GM12865 (cell line): ENCODE measurements around the gene CYP4Z1.
"Not testable (repeated sequence)": the region's sequence is repeated elsewhere in the genome, so short reads cannot be mapped to it uniquely, and the experiment has no call there.

Experiments
- DNase-seq: peaks from one replicate; pipeline ENCODE4 v3.0.0; 2010; ENCODE audit warnings: low read depth
- H3K4me3 ChIP-seq: 2 replicates; pipeline ENCODE4 v1.5.1; 2011; ENCODE audit warnings: mild to moderate bottlenecking, low read depth, low read length, control low read depth
- TF ChIP-seq, protein P1 (sequence below): IDR thresholded peaks from 2 replicates; pipeline ENCODE4 v1.5.1; 2011; ENCODE audit warnings: low read length, control low read depth, low read depth, inconsistent platforms; ENCODE audit not compliant: insufficient read depth; ENCODE audit errors: missing control alignments

CYP4Z1 gene

DNA sequence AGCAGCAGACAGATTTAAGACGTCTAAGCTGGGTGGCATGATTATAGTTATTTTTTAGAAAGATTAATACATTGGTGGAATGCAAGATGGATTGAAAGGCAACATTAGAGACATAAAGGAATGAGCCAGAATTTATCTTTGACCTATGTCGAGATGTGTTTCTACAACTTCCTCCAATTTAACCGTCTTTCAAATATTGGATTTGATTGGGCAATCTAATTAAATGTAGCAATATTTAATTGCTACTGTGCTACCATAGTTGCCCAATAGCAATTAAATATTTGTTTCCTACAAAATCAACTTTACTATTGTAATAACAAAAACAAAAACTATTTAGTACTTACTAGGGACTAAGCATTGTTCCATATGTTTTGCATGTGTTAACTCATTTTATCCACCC, 39.8 kb downstream of the CYP4Z1 start:
- TF ChIP-seq, protein P1, sequence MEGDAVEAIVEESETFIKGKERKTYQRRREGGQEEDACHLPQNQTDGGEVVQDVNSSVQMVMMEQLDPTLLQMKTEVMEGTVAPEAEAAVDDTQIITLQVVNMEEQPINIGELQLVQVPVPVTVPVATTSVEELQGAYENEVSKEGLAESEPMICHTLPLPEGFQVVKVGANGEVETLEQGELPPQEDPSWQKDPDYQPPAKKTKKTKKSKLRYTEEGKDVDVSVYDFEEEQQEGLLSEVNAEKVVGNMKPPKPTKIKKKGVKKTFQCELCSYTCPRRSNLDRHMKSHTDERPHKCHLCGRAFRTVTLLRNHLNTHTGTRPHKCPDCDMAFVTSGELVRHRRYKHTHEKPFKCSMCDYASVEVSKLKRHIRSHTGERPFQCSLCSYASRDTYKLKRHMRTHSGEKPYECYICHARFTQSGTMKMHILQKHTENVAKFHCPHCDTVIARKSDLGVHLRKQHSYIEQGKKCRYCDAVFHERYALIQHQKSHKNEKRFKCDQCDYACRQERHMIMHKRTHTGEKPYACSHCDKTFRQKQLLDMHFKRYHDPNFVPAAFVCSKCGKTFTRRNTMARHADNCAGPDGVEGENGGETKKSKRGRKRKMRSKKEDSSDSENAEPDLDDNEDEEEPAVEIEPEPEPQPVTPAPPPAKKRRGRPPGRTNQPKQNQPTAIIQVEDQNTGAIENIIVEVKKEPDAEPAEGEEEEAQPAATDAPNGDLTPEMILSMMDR, result no peak
- DNase-seq, result no peak
- H3K4me3 ChIP-seq, result no peak overlapping the region

DNA sequence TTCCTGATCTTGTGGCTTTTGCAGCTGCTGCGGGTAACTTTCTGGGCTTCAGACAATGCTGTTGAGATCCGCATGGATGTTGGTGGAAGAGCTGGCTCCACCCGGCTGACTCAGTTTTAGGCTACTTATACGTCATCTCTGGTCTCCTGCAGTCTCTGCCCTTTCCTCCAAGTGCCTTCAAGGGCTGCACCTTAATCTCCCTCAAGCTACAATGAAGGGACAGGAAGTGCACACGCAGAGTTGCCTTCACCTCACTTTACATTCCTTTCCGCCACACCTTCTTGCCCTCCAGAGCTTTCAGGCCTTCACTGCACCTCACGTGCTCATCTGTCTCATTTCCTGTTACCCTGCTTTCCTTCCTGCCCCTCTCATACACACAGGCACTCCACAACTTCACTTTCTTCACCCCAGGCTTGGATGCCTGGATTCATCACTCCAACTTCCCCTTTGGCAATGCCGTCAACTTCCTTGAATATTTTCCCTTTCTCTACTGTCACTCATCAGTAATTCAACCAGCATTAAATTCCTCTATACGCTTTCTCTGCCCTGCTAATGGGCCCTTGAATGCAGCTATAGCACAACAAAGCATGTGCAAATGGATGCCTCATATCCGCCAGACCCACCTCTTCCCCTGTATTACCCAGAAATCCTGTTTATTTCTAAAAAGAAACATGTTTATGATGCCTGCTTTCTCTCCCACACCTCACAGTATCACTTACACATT, 41.0 kb downstream of the CYP4Z1 start:
- DNase-seq, H3K4me3 ChIP-seq: not testable (repeated sequence)

DNA sequence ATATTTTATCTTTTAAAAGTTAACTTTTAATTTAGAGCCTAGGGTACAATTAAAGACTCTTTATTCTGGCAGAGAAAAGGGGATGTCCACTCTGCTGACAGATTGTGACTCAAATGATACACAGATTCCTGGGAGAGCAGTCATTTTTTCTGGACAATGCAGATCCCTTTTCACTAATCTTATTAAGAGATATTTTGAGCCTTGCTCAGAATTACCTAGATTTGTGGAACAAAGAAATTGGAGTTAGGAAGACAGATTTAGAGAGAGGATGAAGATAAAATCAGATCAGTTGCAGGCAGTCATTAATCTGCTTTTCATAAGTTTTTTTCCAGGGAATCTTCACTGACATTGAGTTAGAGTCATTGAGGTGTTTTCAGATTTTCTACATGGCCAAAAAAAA, 42.5 kb downstream of the CYP4Z1 start:
- not testable (repeated sequence) for H3K4me3 ChIP-seq, DNase-seq

DNA sequence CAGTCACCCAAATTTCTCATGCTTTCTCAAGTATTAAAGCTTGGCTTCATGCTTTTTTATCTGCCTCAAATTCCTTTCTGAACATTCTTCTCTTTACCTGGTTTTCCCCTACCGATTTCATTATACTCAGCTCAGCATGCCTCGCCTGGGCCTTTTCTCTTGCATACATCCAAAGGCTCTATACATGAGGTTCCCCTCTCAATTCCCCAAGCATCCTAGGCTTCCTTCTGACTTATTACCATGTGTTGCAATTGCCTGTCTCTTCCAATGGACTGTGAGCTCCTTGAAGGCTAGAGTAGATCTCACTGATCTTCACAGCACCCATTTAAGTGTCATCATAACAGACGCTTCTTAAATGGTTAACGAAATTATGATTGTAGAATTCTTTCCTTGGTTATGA, 46.1 kb downstream of the CYP4Z1 start:
- no peak for DNase-seq
- H3K4me3 ChIP-seq, result no peak overlapping the region
- TF ChIP-seq, protein P1, result no peak

DNA sequence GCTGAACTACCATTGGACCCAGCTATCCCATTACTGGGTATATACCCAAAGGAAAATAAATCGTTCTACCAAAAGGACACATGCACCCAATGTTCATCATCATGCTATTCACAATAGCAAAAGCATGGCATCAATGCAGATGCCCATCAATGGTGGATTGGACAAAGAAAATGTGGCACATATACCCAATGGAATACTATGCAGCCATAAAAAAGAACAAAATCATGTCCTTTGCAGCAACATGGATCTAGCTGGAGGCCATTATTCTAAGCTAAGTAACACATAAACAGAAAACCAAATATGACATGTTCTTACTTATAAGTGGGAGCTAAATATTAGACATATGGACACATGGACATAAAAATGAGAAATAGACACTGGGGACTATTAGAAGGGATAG, 54.0 kb downstream of the CYP4Z1 start:
- not testable (repeated sequence) for DNase-seq, H3K4me3 ChIP-seq

DNA sequence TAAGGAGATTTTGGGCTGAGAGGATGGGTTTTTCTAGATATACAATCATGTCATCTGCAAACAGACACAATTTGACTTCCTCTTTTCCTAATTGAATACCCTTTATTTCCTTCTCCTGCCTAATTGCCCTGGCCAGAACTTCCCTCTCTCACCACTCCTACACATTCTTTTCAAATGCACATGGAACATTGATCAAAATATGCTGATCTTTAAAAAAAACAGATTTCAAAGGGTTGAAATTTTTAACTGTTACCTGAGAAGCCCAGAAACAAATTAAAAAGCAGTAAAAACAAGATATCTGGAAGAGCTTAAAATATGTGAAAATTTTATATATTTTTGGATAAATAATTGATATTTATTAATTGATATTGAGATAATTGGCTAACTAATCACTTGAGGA, 57.8 kb downstream of the CYP4Z1 start:
- H3K4me3 ChIP-seq, DNase-seq: not testable (repeated sequence)

DNA sequence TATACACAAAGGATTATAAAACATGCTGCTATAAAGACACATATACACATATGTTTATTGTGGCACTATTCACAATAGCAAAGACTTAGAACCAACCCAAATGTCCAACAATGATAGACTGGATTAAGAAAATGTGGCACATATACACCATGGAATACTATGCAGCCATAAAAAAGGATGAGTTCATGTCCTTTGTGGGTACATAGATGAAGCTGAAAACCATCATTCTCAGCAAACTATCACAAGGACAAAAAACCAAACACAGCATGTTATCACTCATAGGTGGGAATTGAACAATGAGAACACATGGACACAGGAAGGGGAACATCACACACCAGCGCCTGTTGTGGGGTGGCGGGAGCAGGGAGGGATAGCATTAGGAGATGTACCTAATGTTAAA, 60.0 kb downstream of the CYP4Z1 start:
- H3K4me3 ChIP-seq, DNase-seq: not testable (repeated sequence)

DNA sequence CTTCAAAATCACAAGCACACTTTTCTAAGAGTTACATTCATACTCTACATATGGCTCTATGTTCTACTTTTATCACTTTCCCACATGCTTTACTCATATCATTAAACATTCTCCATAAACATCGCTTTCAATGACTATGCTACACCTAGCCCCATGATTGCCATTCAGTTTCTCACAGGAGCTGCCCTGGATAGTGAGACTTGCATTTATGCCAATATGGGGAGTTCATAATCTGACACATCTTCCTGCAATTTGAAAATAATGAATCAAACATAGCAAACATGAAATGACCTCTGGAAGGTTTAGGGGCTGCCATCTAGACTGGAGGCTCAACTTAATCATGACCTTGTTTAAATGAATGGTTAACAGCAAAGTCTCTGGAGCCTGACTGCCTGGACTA, 61.2 kb downstream of the CYP4Z1 start:
- DNase-seq, result no peak
- H3K4me3 ChIP-seq, result no peak overlapping the region
- TF ChIP-seq, protein P1, result no peak

DNA sequence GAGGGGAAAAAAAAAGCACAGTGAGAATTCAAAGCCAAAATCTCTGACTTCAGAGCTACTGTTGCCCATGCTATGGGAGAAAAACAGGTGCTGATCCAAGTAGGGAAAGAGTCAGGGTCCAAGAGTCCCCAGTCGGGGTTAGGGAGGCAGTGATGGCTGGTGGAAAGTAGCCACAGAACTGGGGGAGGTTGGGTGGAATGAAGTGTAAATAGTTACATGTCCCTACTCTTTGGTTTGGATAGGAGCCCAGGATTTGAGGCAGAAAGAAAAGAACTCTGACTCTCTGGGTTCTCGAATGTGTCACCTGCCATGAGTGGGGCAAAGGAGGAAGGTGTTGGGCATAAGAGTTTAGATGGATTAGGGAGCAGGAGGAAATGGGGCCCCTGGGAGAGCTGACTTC, 61.8 kb downstream of the CYP4Z1 start:
- not testable (repeated sequence) for DNase-seq, H3K4me3 ChIP-seq

DNA sequence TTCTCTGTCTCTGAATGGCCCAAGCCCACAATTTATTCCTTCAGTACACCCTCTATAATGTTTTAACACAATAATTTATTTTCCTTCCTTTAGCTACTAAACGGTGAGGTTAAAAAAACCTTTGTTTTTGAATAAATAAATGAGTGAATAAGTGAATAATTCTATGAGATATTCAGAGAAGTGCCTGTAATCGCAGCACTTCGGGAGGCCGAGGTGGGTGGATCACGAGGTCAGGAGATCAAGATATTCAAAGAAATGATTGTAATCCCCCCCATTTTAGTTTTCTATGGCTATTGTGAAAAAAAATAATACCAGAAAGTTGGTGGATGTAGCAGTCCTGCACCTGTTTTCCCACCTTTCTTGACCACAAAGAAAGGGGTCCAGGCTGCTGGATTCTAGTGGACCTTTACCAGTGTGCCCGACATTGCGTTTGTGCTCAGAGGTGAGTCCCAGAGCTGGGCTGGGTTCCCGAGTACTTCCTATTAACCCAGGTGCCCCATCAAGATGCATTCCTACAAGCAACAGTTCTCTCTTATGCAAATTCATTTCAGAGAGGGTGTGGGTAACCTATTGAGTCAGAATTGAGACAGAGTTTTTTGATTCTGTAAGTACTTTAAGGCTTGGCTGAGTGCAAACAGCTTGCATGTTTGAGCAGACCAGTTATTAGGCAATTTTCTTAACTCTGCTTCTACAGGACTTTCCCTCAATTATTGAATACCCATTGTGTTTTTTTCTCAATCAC, 62.6 kb downstream of the CYP4Z1 start:
- not testable (repeated sequence) for H3K4me3 ChIP-seq, DNase-seq

DNA sequence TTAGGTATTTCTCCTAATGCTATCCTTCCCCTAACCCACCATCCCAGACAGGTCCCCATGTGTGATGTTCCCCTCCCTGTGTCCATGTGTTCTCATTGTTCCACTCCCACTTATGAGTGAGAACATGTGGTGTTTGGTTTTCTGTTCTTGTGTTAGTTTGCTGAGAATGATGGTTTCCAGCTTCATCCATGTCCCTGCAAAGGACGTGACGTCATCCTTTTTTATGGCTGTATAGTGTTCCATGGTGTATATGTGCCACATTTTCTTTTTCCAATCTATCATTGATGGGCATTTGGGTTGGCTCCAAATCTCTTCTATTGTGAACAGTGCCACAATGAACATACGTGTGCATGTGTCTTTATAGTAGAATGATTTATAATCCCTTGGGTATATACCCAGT, 65.6 kb downstream of the CYP4Z1 start:
- H3K4me3 ChIP-seq, DNase-seq: not testable (repeated sequence)
